A673 (cell line): ENCODE results near the gene C17orf100. TPM values are rescaled to one million over a fixed set of nuclear protein-coding genes. Genes with fewer than 3 reads are reported as not detected.

Experiments used
- BruUV-seq: library from RNA; stranded (reverse); fragments of 400-500 nt; replicated peaks from 2 replicates; lab custom pipeline; 2021; lab: Mats Ljungman, UMichigan
- CTCF ChIA-PET: fragments of 300-600 bp; sonication (Branson Sonifier 250); formaldehyde crosslinking; loops from one replicate; lab custom pipeline; 2022; ENCODE audit warnings: antibody characterized with exemption; lab: Charles Lee
- POLR2A ChIA-PET: fragments of 300-600 bp; sonication (Branson Sonifier 250); formaldehyde crosslinking; loops from one replicate; lab custom pipeline; 2022; ENCODE audit warnings: antibody characterized with exemption; ENCODE audit not compliant: low non-redundant PET; lab: Charles Lee
- DNase-seq: peaks from one replicate; pipeline ENCODE4 v3.0.0-alpha.2; 2015; ENCODE audit warnings: low spot score
- H3K27ac ChIP-seq: fragments of 200-600 bp; sonication (generic); 2 replicates; pipeline ENCODE4 v1.5.1; 2016; ENCODE audit warnings: mixed run types, low read depth, mild to moderate bottlenecking, mixed read lengths, antibody characterized with exemption, low read length; ENCODE audit not compliant: poor library complexity, severe bottlenecking
- H3K27me3 ChIP-seq: fragments of 200-600 bp; sonication (generic); replicated peaks from 2 replicates; pipeline ENCODE4 v1.6.1; 2017; ENCODE audit warnings: mixed run types, low read depth, mild to moderate bottlenecking, mixed read lengths, antibody characterized with exemption, low read length; ENCODE audit not compliant: insufficient read depth, poor library complexity
- H3K36me3 ChIP-seq: fragments of 200-600 bp; sonication (generic); 2 replicates; pipeline ENCODE4 v1.6.1; 2016; ENCODE audit warnings: mixed run types, mild to moderate bottlenecking, mixed read lengths, antibody characterized with exemption, low read length; ENCODE audit not compliant: insufficient read depth, poor library complexity, severe bottlenecking
- H3K4me1 ChIP-seq: fragments of 200-600 bp; sonication (generic); 2 replicates; pipeline ENCODE4 v1.6.1; 2017; ENCODE audit warnings: mixed run types, mild to moderate bottlenecking, mixed read lengths, antibody characterized with exemption, low read length; ENCODE audit not compliant: insufficient read depth, poor library complexity, severe bottlenecking
- H3K4me3 ChIP-seq: fragments of 200-600 bp; sonication (generic); 2 replicates; pipeline ENCODE4 v1.5.1; 2016; ENCODE audit warnings: low read depth, mixed run types, mild to moderate bottlenecking, mixed read lengths, low read length; ENCODE audit not compliant: poor library complexity, severe bottlenecking
- H3K9me3 ChIP-seq: fragments of 200-600 bp; sonication (generic); 2 replicates; pipeline ENCODE4 v1.6.1; 2016; ENCODE audit warnings: mixed run types, low read depth, mild to moderate bottlenecking, mixed read lengths, antibody characterized with exemption, low read length; ENCODE audit not compliant: poor library complexity, severe bottlenecking
- EZH2 ChIP-seq: fragments of 200-600 bp; sonication (generic); IDR thresholded peaks from 2 replicates; pipeline ENCODE4 v1.6.1; 2017; ENCODE audit warnings: borderline replicate concordance, low read depth, mild to moderate bottlenecking, mixed read lengths, antibody characterized with exemption, low read length; ENCODE audit not compliant: poor library complexity, severe bottlenecking
- intact Hi-C: fragments of 100-400 bp; cut with micrococcal nuclease; formaldehyde crosslinking; loops from one replicate; pipeline ENCODE4 v1.10.0; 2022; ENCODE audit not compliant: unreplicated experiment
- total RNA-seq: library from RNA; stranded (reverse); gene quantifications from 2 replicates; pipeline ENCODE4 v1.2.3, GENCODE V29; 2021
- TF ChIP-seq, protein P1 (sequence below): fragments of 300-800, 200-600 bp; sonication (generic); conservative IDR thresholded peaks from 2 replicates; pipeline ENCODE4 v1.5.1; 2017; ENCODE audit warnings: low read depth, mild to moderate bottlenecking, antibody characterized with exemption, low read length, moderate library complexity, mixed read lengths

The C17orf100 gene
- total RNA-seq, 1 experiment from 2014 or later: 3.1 TPM

DNA sequence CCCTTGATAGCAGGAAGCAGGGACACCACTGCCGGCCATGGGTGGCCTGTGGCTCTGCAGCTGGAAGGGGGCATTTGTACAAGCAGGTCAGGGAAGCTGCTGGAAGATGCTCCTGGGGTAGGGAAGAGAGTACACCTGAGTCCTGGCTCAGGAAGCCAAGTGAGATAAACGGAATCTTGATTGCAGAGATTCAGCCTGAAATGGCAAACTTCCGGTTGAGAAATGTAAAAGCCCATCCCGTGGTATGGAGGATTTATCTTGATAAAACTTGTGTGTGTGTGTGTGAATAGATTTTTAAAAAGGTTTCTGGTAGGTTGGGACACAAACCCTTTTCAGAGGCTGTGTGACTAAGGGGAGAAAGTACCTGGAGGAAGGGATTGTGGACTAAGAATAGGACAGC lies 29.6 kb downstream of the C17orf100 start:
- Histone ChIP-seq H3K4me1 (no peaks in the 10 kb centered on the region), H3K36me3 (no peaks in the 10 kb centered on the region), H3K4me3 (no peak overlapping the region), H3K27ac (no peak overlapping the region), H3K27me3 (peaks cover 16% of the 10 kb centered on the region), H3K9me3 (no peaks in the 10 kb centered on the region)
- ChIA-PET CTCF (interaction anchor here (0.6 kb wide), 1 partner anchor 15 kb away, joined by 3 read pairs; no protein-coding TSS in a partner anchor), POLR2A (no interaction called here)
- no TSS peak for BruUV-seq
- TF ChIP-seq, protein P1, sequence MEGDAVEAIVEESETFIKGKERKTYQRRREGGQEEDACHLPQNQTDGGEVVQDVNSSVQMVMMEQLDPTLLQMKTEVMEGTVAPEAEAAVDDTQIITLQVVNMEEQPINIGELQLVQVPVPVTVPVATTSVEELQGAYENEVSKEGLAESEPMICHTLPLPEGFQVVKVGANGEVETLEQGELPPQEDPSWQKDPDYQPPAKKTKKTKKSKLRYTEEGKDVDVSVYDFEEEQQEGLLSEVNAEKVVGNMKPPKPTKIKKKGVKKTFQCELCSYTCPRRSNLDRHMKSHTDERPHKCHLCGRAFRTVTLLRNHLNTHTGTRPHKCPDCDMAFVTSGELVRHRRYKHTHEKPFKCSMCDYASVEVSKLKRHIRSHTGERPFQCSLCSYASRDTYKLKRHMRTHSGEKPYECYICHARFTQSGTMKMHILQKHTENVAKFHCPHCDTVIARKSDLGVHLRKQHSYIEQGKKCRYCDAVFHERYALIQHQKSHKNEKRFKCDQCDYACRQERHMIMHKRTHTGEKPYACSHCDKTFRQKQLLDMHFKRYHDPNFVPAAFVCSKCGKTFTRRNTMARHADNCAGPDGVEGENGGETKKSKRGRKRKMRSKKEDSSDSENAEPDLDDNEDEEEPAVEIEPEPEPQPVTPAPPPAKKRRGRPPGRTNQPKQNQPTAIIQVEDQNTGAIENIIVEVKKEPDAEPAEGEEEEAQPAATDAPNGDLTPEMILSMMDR: no peak
- TF ChIP-seq EZH2: no peak
- DNase-seq: no peak
- intact Hi-C loops: no loop called here

DNA sequence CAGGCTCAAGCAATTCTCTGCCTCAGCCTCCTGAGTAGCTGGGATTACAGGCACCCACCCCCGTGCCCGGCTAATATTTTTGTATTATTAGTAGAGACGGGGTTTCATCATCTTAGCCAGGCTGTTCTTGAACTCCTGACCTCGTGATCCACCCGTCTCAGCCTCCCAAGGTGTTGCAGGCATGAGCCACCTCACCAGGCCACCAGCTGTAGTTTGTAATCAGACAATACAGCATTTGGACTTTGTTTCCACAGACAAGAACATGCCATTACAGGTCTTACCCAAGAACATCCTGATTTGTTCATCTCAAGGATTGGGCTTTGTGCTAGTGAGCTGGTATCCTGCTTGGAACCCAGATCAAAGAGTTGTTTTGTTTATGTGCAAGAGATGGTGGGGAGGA lies 30.1 kb downstream of the C17orf100 start:
- no peak for DNase-seq

DNA sequence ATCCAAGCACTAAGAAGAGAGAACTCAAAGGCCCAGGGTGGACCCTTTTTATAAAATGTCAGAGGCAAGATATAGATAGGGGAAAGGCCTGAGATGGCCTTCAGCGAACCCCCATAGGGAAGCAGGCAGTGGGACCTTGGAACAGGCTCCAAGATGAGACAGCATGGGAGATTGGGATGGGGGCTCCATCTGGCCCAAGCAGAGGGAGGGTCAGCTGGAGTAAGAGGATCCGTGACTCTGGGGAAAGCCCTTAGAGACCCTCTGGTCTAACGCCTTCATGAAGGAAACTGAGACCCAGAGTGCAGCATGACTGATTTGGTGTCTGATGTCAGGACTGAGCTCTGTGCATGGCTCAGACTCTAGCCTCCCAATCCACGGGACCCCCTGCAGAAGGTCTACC lies 30.8 kb downstream of the C17orf100 start:
- CTCF ChIA-PET: no interaction called here
- no peak for DNase-seq
- no peaks in the 10 kb centered on the region for H3K9me3 ChIP-seq
- peaks cover 16% of the 10 kb centered on the region for H3K27me3 ChIP-seq
- no TSS peak for BruUV-seq
- no peak overlapping the region for H3K27ac ChIP-seq
- TF ChIP-seq EZH2: no peak
- TF ChIP-seq, protein P1: no peak
- intact Hi-C loops: no loop called here
- H3K4me1 ChIP-seq: no peaks in the 10 kb centered on the region
- no peak overlapping the region for H3K4me3 ChIP-seq
- POLR2A ChIA-PET: no interaction called here
- no peaks in the 10 kb centered on the region for H3K36me3 ChIP-seq

More for the DNA sequence above, 30.1 kb downstream of the C17orf100 start:
- H3K4me1 ChIP-seq: no peaks in the 10 kb centered on the region
- intact Hi-C loops: no loop called here
- no peak overlapping the region for H3K4me3 ChIP-seq
- POLR2A ChIA-PET: no interaction called here
- H3K27ac ChIP-seq: no peak overlapping the region
- H3K9me3 ChIP-seq: no peaks in the 10 kb centered on the region
- CTCF ChIA-PET: interaction anchor here (0.6 kb wide), 1 partner anchor 15 kb away, joined by 3 read pairs; no protein-coding TSS in a partner anchor
- H3K27me3 ChIP-seq: peaks cover 16% of the 10 kb centered on the region
- BruUV-seq: no TSS peak
- no peaks in the 10 kb centered on the region for H3K36me3 ChIP-seq
- no peak for TF ChIP-seq EZH2
- TF ChIP-seq, protein P1: no peak
